AG09319 (cell line): Measurements from ENCODE around the gene JMJD4.

ENCODE experiments used
- DNase-seq: peaks from one replicate; pipeline ENCODE4 v3.0.0-alpha.2; 2010; ENCODE audit warnings: low read depth; ENCODE audit errors: extremely low read depth
- CTCF ChIP-seq: IDR thresholded peaks from 2 replicates; pipeline ENCODE4 v1.5.1; 2011; ENCODE audit warnings: low read depth, mild to moderate bottlenecking, inconsistent platforms, low read length, moderate library complexity

The JMJD4 gene

GRCh38 chr1:227734856-227735538, at the start of gene JMJD4, which contains the start of gene SNAP47:
JMJD4 (minus strand) TSS chr1:227735302; CDS start chr1:227735273, 29 bp downstream.
SNAP47 (plus strand) TSS chr1:227735435; CDS start chr1:227747737, 12,302 bp downstream.
- TF ChIP-seq CTCF: no peak
- peak; percentile 77 for DNase-seq

DNA sequence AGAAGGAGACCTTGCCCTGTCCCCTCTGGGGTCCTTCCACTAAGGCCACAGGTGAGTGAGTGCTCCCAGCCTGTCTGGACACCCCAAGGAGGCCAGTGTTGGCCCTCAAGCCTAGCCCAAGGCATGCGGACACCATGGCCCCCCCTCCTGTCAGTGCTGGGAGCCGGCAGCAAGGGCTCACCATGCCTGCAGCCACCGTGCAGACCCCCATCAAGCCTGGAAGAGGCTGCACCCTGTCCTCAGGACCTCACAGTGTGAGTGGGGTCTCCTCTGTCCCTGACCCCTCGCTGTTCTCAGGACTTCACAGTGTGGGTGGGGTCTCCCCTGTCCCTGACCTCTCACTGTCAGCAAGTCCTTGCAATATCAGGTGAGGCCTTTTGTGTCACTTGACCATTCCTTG, 47.1 kb upstream of the JMJD4 start:
- TF ChIP-seq CTCF: no peak
- DNase-seq: no peak

GRCh38 chr1:227781314-227781930, 46.3 kb upstream of the JMJD4 start:
- no peak for DNase-seq
- TF ChIP-seq CTCF: no peak

- no peak for TF ChIP-seq CTCF
- no peak for DNase-seq
Measured at GRCh38 chr1:227780101-227781044, 45.3 kb upstream of the JMJD4 start.

DNA sequence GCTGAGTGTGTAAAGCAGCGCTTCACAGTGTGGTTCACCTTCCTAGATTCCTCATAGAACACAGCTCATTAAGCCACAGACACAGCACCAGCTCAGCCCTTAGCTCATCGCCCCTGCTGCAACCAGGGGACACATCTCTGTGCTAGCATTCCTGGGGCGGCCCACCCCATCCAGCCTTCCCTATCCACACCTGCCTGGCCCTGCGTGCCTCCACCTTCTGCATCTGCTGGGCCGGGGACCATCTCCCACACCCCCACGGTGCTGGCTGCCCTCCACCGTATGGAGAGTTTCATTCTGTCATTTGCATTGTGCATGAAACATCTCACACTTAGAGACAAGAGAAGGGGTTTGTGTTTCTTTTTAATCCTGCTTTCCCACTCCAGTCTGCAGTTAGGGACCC, 44.6 kb upstream of the JMJD4 start:
- no peak for DNase-seq
- TF ChIP-seq CTCF: no peak

DNA sequence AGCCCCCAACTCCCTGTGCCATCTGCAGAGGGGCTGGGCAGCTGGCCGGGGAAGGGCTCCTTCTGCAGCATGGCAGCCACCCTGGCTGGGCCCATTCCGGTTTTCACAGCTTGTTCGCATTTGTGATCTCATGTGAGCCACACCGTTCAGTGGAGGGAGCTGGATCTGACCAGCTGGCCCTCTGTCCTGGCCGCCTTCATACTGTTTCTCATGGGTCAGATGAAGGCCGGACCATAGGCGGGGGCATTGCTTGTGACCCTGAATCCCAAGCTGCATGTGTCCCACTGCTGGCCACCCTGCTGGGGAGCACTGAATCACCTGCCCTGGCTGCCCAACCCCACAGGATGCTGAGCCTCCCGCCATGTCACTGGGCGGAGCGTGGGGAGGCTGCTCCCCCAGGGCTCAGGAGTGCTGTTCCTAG, 43.9 kb upstream of the JMJD4 start:
- TF ChIP-seq CTCF: no peak

More for the DNA sequence above, 43.9 kb upstream of the JMJD4 start:
- DNase-seq: no peak
